Right atrium auricular region (tissue), 2 donors: Measurements from ENCODE around the gene COX18. TPM values are rescaled to one million over a fixed set of nuclear protein-coding genes. Genes with fewer than 3 reads are reported as not detected.

Experiments
- DNase-seq: peaks from one replicate; pipeline ENCODE4 v3.0.0-alpha.2; 2019; ENCODE audit warnings: low spot score
- H3K27ac ChIP-seq, 2 donors: fragments of 200-600 bp; sonication (generic); 1 replicate in 1 of 2; 2 replicates in 1 of 2; pipeline ENCODE4 v1.5.1; 2016 to 2019
- H3K27me3 ChIP-seq, 2 donors: fragments of 200-600 bp; sonication (generic); one replicate each; pipeline versions ENCODE4 v1.5.1 to v1.6.0; 2017 to 2019
- H3K36me3 ChIP-seq: fragments of 200-600 bp; sonication (generic); one replicate; pipeline ENCODE4 v1.5.1; 2016
- H3K4me1 ChIP-seq, 2 donors: fragments of 200-600 bp; sonication (generic); one replicate each; pipeline versions ENCODE4 v1.5.1 to v1.6.0; 2017 to 2019
- H3K4me3 ChIP-seq, 2 donors: fragments of 200-600 bp; sonication (generic); 1 replicate in 1 of 2; 2 replicates in 1 of 2; pipeline ENCODE4 v1.5.1; 2017 to 2019; ENCODE audit warnings: mild to moderate bottlenecking in 1 of 2, moderate library complexity in 1 of 2
- H3K9me3 ChIP-seq, 2 donors: fragments of 200-600 bp; sonication (generic); one replicate each; pipeline ENCODE4 v1.5.1; 2019
- CTCF ChIP-seq, 2 donors: fragments of 200-600 bp; sonication (generic); IDR thresholded peaks; one replicate each; pipeline ENCODE4 v1.5.1; 2019; ENCODE audit warnings: antibody characterized with exemption in 2 of 2
- total RNA-seq, 2 donors: library from RNA; depleted of rRNA; stranded (reverse); fragments of >200 nt; gene quantifications; one replicate each; pipeline ENCODE4 v1.1.0, GENCODE V29; 2016

Gene COX18
- total RNA-seq, 2 donors from 2014 or later = 12.4 to 22.6 TPM

GRCh38 chr4:73066928-73067327 is 2.6 kb downstream of the COX18 start:
- H3K27me3 ChIP-seq = no peaks in the 10 kb centered on the region

DNA sequence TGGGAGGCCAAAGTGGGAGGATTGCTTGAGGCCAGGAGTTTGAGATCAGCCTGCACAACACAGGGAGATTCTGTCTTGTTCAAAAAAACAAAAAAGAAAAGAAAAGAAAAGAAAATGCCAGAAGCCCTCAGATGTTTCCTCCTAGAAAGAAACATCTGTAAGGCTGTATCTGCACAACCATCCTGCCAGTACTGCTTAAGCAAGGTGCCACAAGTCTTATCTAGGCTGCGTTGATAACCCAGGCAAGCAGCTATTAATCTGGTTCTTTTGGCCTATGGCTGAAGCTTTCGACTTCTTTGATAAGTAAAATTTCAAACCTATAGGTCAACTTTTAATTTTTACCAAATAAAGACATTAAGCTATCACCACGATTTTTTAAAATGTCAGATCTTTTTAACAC is 3.1 kb downstream of the COX18 start:
- Histone ChIP-seq H3K4me3 (no peak overlapping the region), H3K4me1 (peaks cover 0 to 5% of the 10 kb centered on the region in 2 donors), H3K9me3 (no peaks in the 10 kb centered on the region), H3K27me3 (no peaks in the 10 kb centered on the region), H3K27ac (no peak overlapping the region), H3K36me3 (peaks cover 3% of the 10 kb centered on the region)
- no peak for TF ChIP-seq CTCF (IDR thresholded peaks at IDR 0.05)
- DNase-seq = no peak

More at GRCh38 chr4:73066928-73067327, 2.6 kb downstream of the COX18 start:
- no peak overlapping the region for H3K4me3 ChIP-seq
- no peaks in the 10 kb centered on the region for H3K36me3 ChIP-seq
- DNase-seq = no peak
- peaks cover 0 to 5% of the 10 kb centered on the region in 2 donors for H3K4me1 ChIP-seq
- TF ChIP-seq CTCF (IDR thresholded peaks at IDR 0.05) = no peak
- no peaks in the 10 kb centered on the region for H3K9me3 ChIP-seq
- no peak overlapping the region for H3K27ac ChIP-seq

DNA sequence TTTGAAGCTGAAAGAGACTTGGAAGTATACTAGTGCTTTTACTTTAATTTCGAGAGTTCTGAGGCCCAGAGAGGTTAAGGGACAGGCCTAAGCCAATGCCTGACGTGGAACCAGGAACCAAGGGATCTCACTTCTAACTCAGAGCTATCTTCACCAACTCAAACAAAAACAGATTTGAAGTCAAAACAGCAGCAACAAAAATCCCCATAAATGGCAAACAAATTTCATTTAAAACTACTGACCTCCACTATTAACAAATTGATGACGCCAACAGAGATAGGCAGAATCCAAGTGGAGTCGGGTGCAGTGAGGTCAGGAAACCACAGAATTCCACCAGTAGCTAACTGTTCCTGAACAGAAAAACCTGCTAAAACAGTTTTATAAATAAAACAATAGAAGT is 5.0 kb downstream of the COX18 start:
- Histone ChIP-seq H3K27ac (no peak overlapping the region), H3K4me3 (no peak overlapping the region), H3K9me3 (no peaks in the 10 kb centered on the region), H3K4me1 (peaks cover 0 to 5% of the 10 kb centered on the region in 2 donors), H3K27me3 (no peaks in the 10 kb centered on the region), H3K36me3 (peaks cover 21% of the 10 kb centered on the region)
- no peak for TF ChIP-seq CTCF (IDR thresholded peaks at IDR 0.05)
- DNase-seq = no peak

- Histone ChIP-seq H3K4me3 (no peak overlapping the region), H3K36me3 (peaks cover 55% of the 10 kb centered on the region), H3K27ac (no peak overlapping the region), H3K4me1 (no peaks in the 10 kb centered on the region), H3K27me3 (no peaks in the 10 kb centered on the region), H3K9me3 (no peaks in the 10 kb centered on the region)
- no peak for TF ChIP-seq CTCF (IDR thresholded peaks at IDR 0.05)
- DNase-seq = no peak
These were observed 14.1 kb downstream of the COX18 start for GRCh38 chr4:73055241-73055897.

- peaks cover 43% of the 10 kb centered on the region for H3K36me3 ChIP-seq
- DNase-seq = no peak
- H3K4me1 ChIP-seq = no peaks in the 10 kb centered on the region
- no peak overlapping the region for H3K27ac ChIP-seq
- no peaks in the 10 kb centered on the region for H3K27me3 ChIP-seq
- no peaks in the 10 kb centered on the region for H3K9me3 ChIP-seq
- H3K4me3 ChIP-seq = no peak overlapping the region
- no peak for TF ChIP-seq CTCF (IDR thresholded peaks at IDR 0.05)
These were observed 15.5 kb downstream of the COX18 start for GRCh38 chr4:73053974-73054480.

- Histone ChIP-seq H3K27me3 (no peaks in the 10 kb centered on the region), H3K27ac (no peak overlapping the region), H3K4me1 (no peaks in the 10 kb centered on the region), H3K4me3 (no peak overlapping the region), H3K36me3 (peaks cover 34% of the 10 kb centered on the region), H3K9me3 (no peaks in the 10 kb centered on the region)
- DNase-seq = no peak
- TF ChIP-seq CTCF (IDR thresholded peaks at IDR 0.05) = no peak
These were observed 16.4 kb downstream of the COX18 start for GRCh38 chr4:73053076-73053475.
